Cardiac septum (tissue), 1 donor: ENCODE data around the gene FBXO15. TPM values are rescaled to one million over a fixed set of nuclear protein-coding genes. Genes with fewer than 3 reads are reported as not detected.

Experiments
- DNase-seq: peaks from one replicate; pipeline ENCODE4 v3.0.0-alpha.2; 2020; ENCODE audit warnings: low spot score
- intact Hi-C: fragments of 100-400 bp; cut with DNase I; formaldehyde crosslinking; loops from one replicate; pipeline ENCODE4 v1.14.0; 2022
- total RNA-seq: library from RNA; stranded (reverse); fragmentation: NEBNext Ultra II Directional; extraction: Animal tissue kit (Norgen Biotek cat#: 25700); gene quantifications from one replicate; pipeline ENCODE4 v1.2.1, GENCODE V29; 2021
- donor health status: DM: no; HTN: no; CAD: no.

The FBXO15 gene
- total RNA-seq, 1 donor from 2014 or later, result 0.51 TPM

DNA sequence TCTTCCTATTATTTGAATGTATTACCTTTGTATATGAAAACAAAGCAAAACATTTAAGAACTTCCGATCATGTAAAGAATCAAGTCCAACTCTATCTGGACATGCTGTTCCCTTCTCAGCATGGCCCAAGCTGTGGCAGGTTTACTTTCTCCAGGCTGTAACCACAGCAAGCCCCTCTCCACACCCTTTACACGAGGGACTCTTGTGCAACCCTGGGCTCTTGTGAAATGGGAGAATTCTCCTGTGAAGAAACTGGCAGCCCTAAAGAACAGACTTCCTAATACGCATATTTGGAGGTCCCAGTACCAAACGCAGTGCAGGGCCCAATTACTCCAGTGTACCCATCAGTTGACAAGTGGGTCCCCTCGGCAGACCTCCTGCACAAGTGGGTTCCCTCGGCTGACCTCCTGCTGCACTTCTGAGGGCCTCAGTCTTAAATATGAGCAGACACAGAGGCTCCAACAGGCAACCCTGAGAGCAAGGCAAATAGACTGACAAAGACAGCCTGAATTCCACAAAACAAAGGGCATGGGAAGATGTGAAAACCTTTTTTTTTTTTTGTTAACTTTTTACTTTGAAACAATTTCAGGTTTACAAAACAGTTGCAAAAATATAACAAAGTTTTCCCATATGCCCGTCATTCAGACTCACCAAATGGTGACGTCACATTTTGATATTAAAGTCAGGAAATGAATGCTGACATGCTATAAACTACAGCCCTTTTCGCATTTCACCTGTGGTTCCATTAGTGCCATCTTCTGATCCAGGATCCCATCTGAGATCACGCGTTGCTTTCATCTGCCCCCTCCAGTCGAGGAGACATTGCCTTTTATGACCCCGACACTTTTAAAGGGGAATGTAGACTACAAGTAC, 78.2 kb downstream of the FBXO15 start:
- intact Hi-C loops, result no loop called here
- DNase-seq, result no peak

DNA sequence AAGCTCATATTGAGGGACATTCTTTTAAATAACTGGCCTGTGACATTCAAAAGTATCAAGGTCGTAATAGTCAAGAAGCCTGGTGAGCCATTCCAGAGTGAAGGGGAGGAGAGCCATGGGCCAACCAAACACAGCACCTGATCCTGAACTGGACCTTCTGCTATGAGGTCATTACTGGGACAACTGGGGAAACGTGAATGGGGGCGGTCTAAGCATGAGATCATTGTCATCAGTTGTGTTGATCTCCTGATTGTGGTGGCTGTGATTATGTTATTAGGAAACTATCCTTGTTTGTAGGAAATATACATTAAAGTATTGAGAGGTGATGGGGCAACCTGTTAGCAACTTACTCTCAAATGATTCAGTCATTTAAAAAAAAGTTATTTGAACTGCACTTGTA, 79.3 kb downstream of the FBXO15 start:
- intact Hi-C loops, result no loop called here
- no peak for DNase-seq

DNA sequence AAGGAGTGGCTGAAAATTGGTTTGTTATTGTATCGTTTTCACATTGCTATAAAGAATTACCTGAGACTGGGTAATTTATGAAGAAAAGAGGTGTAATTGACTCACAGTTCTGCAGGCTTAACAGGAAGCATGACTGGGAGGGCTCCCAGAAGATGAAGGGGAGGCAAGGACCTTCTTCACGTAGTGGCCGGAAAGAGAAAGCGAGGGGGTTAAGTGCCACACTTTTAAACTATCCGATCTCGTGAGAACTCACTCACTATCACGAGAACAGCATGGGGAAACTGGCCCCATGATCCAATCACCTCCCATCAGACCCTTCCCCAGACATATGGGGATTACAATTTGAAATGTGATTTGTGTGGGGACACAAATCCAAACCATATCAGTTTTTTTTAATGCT, 81.6 kb downstream of the FBXO15 start:
- DNase-seq, result no peak
- intact Hi-C loops, result no loop called here

DNA sequence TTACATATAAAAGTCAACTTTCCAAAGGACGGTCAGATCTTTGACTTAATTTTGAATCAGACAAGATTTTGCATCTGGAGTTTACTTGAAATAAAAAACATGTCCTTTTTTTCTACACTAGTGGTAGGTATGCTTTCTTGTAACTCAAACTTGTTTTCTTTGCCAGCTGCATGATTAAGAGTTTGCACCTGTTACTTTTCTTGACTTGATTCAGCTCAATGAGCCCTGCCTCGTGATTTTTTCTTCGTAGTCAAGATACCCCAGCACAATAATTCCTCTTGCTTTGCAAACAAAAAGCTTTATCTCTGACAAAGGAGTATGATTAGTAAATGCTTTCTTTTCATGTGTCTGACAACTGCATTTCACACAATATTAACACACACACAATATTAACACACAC, 82.3 kb downstream of the FBXO15 start:
- DNase-seq, result no peak
- intact Hi-C loops, result no loop called here

DNA sequence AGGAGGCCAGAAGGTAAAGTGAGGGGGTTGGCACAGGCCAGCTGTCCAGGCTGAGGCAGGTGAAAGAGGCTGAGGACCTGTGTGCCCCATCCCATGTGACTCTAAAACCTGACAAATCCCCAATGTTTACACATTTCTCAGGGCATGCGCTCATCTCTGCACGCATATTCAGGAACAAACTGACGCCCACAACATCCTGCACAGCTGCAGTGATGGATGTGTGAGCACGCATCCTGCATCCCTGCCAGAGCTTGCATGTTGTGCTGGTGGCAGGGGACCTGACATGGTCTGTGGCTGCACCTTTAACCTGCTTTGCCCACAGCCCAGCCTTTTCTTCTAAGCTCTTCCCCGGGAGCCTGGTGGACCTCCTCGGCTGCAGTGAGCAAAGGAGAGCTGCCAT, 83.1 kb downstream of the FBXO15 start:
- no peak for DNase-seq

DNA sequence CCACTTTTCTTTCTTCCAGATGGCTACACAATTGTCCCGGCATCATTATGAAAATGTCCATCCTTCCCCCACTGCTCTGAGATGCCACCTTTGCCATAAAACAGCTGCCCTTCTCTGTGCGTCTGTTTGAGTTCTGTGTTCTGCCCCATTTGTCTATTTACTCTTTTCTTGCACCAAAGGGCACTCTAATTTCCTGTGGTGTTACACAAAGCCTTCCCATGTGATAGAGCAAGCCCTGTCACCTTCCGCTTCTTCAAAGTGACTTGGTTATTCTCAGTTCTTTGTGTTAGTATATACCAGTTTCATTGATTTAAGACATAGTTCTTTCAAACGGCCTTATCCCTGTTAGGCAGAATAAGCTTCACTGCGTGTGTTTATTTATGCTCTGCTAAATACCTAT, 84.1 kb downstream of the FBXO15 start:
- intact Hi-C loops, result no loop called here
- DNase-seq, result no peak

More for the DNA sequence above, 83.1 kb downstream of the FBXO15 start:
- intact Hi-C loops, result no loop called here

DNA sequence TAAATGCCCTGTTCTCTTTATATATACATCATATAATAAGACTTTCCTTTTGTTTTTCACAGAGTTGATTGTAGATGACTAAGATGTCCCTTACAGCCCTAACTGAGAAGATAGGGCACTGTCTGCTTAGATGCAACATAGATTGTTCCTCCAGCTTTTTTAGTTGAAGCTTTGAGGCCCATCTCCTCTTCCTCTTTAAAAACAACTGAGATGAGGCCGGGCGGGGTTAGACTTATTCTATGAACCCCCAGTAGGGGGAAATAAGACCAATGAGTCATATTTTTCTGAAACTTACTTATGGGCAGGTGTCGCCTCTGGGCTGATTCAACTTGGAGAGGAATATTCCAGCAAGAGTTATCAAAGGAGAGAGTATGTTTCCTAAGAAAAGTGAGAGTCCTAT, 84.6 kb downstream of the FBXO15 start:
- intact Hi-C loops, result no loop called here
- no peak for DNase-seq

DNA sequence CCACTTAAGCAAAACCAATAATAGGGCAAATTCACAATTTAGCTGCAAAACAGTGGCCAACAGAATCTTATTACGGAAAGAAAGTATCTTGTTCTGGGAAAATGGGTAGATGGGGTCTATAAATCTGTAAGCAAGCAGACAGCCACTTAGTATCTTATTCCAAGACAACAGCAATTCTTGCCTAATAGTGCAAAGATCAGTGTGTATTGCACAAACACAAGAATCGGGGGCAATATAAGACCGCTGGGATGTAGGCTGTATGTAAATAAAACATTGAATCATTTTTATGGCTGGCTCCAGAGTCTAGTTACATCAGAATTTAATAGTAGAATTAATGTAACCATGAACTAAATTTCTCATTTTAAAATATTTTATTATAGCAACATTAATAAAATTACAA, 85.6 kb downstream of the FBXO15 start:
- no peak for DNase-seq
- intact Hi-C loops, result no loop called here

DNA sequence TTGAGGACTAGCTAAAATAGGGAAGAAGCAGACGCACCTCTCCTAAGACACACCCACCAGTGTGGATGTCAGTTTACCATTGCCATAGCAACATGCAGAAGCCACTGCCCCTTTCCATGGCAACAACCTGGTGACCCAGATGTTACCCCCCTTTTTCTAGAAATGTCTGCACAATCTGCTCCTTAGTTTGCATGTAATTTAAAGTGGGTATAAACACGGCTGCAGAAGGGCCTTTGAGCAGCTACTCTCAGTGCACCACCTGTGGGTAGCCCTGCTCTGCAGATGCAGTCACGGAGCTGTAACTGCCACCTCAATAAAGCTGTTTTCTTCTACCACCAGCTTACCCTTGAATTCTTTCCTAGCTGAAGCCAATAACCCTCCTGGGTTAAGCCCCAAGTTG, 87.1 kb downstream of the FBXO15 start:
- no peak for DNase-seq
- intact Hi-C loops, result no loop called here

DNA sequence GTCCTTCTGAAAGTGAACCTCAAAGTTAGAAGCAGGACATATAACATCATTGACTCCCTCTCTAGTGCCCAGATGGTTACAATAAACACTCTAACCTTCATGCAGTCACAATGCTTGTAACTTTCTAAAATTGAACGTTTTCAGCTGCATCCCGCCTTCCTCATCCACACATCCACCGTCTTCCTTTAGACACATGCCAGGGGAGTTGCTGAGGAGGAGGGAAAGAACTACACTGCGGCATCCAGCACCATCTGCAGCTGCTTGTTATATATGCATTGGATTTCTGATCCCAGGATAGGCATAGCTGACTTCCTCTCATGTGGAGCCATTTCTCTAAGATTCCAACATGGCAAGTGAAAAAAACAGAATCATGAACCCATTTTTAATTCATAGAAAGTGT, 96.8 kb downstream of the FBXO15 start:
- intact Hi-C loops, result no loop called here
- DNase-seq, result no peak

DNA sequence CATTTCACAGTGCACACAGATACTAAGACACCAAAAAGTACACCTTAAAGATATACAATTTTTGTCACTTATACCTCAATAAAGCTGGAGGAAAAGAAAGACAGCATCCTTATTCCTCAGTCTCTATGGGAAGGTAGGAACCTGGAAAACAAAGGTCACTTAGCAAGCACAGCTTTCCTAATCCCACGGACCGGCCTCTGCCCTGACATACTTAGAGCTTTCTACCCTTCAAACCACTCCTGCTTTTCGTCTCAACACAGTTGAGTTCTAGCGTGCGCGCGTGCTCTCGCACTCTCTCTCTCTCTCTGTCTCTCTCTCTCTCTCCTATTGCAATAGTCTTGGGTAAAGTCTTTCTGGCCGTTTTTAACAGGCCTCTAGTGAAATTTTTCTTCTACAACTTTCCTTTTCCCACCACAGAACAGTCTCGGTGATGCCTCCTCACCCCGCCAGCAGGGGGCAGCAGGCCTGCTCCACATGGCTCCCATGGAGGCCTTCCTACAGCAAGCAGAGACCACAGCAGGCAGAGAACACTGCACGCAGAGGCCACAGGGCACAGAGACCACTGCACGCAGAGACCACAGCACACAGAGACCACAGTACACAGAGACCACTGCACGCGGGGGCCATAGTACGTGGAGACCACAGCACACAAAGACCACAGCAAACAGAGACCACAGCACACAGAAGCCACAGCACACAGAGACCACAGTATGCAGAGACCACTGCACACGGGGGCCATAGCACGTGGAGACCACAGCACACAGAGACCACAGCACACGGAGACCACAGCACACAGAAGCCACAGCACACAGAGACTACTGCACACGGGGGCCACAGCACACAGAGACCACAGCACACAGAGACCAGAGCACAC, 106.9 kb downstream of the FBXO15 start:
- DNase-seq, result no peak

DNA sequence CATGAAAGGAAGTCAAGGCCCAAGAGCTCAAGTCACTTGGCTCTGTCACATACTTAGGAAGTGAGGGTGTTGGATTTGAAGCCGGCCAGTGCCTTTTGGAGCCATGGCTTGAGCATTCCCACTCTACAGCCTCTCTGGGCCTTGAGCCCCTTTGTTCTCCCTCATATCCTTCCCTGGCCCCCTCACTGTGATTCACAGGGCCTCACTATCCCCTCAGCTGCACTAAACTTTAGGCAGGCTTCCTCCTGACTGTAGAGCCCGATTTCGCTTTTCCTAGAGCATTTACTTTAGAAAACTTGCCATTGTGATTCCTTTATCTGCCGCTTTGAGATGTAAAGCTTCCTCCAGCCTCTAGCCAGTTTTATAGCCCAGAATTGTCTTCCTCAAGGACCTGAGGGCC, 107.6 kb downstream of the FBXO15 start:
- intact Hi-C loops, result no loop called here
- DNase-seq, result no peak

More for the DNA sequence above, 106.9 kb downstream of the FBXO15 start:
- intact Hi-C loops, result no loop called here

DNA sequence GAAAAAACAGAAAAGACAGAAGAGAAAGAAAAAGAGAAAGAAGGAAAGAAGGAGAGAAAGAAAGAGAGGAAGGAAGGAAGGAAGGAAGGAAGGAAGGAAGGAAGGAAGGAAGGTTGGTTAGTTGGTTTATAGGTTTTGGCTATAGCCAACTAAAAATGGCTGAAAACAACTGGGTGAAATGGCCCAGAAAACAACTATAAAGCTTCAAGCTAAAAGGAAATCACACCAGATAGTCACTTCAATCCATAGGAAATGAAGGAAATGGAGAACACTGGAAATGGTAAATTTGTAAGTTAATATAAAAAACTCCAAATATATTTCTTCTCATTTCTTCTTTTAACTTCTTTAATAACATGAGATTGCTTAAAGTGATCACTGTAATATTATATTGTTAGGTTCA, 118.5 kb downstream of the FBXO15 start:
- DNase-seq, result no peak
- intact Hi-C loops, result no loop called here

Other genes starting within 250 kb of the FBXO15 start
- gene TIMM21, start 689 bp upstream of the FBXO15 start, total RNA-seq, result 105 TPM
- gene CYB5A, start 144.1 kb upstream of the FBXO15 start, total RNA-seq, result 57.2 TPM
- not detected for gene C18orf63, start 168.0 kb upstream of the FBXO15 start, total RNA-seq